ENCODE measurements around the gene LRP1B.

The LRP1B gene

DNA sequence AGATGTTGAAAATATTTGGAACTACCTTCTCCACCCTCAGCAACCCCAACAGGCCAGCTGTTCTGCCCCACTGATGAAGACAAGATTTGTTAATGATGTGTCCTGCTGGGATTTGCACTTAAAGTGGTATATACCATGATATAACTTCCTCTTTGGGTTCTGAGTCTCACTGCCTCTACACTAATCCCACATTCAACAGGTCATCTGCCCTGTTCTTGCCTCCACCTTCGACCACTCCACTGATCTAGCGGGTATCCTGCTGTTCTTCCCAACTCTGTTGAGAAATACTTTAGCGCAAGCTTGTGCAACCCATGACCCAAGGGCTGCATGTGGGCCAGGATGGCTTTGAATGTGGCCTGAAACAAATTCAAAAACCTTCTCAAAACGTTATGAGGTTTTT lies 72.7 kb downstream of the LRP1B start:
- no peaks in the 10 kb centered on the region for H4K20me1 ChIP-seq (ENCODE audit: insufficient read depth, low read length, poor library complexity, severe bottlenecking)
- H3K9me3 ChIP-seq (ENCODE audit: insufficient read depth, low read depth, low read length) = no peaks in the 10 kb centered on the region
- no peaks in the 10 kb centered on the region for H3K36me3 ChIP-seq (ENCODE audit: insufficient read depth, low read length)
- TF ChIP-seq, protein P1, sequence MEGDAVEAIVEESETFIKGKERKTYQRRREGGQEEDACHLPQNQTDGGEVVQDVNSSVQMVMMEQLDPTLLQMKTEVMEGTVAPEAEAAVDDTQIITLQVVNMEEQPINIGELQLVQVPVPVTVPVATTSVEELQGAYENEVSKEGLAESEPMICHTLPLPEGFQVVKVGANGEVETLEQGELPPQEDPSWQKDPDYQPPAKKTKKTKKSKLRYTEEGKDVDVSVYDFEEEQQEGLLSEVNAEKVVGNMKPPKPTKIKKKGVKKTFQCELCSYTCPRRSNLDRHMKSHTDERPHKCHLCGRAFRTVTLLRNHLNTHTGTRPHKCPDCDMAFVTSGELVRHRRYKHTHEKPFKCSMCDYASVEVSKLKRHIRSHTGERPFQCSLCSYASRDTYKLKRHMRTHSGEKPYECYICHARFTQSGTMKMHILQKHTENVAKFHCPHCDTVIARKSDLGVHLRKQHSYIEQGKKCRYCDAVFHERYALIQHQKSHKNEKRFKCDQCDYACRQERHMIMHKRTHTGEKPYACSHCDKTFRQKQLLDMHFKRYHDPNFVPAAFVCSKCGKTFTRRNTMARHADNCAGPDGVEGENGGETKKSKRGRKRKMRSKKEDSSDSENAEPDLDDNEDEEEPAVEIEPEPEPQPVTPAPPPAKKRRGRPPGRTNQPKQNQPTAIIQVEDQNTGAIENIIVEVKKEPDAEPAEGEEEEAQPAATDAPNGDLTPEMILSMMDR (conservative IDR thresholded peaks at IDR 0.05; ENCODE audit: low read length) = no peak
- no peak for TF ChIP-seq EZH2phosphoT487 (IDR thresholded peaks at IDR 0.05; ENCODE audit: borderline replicate concordance)
- no peaks in the 10 kb centered on the region for H3K9me2 ChIP-seq (replicated peaks; ENCODE audit: low read depth, low read length)
- H3F3A ChIP-seq (ENCODE audit: low read depth) = no peaks in the 10 kb centered on the region
- no peak overlapping the region for H2AFZ ChIP-seq (ENCODE audit: low read length)
- no peaks in the 10 kb centered on the region for H3K27me3 ChIP-seq (ENCODE audit: insufficient read depth, low read length, poor library complexity, severe bottlenecking)
- H3K4me2 ChIP-seq (ENCODE audit: low read depth, low read length, poor library complexity, severe bottlenecking) = no peak overlapping the region
- H3K9ac ChIP-seq (ENCODE audit: low read depth, low read length, poor library complexity, severe bottlenecking) = no peak overlapping the region
- no peaks in the 10 kb centered on the region for H3K4me1 ChIP-seq (ENCODE audit: insufficient read depth, low read length, poor library complexity, severe bottlenecking)
- no peak overlapping the region for H3K4me3 ChIP-seq (ENCODE audit: low read length, poor library complexity, severe bottlenecking)
- H3K79me2 ChIP-seq (ENCODE audit: insufficient read depth, low read length) = no peaks in the 10 kb centered on the region

DNA sequence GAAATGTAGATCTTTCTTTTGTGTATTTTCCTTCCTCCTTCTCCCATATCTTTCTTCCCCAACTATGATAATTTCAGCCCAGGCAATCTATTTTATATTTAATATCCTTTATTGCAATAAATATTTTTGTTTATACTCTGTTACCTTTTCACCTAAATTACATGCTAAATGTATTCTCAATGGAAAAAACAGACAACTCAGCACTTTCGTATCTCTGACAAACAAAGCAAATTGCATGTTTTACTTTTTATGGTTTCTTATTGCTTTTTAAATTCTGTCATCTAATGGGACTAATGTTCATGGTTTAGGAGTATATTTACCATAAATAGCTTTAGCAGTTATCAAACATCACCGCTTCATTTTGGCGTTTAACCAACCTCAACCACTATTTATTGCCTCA lies 74.0 kb downstream of the LRP1B start:
- Histone ChIP-seq H3K79me2 (ENCODE audit: insufficient read depth, low read length) (no peaks in the 10 kb centered on the region), H4K20me1 (ENCODE audit: insufficient read depth, low read length, poor library complexity, severe bottlenecking) (no peaks in the 10 kb centered on the region), H3K27me3 (ENCODE audit: insufficient read depth, low read length, poor library complexity, severe bottlenecking) (no peaks in the 10 kb centered on the region), H3K4me2 (ENCODE audit: low read depth, low read length, poor library complexity, severe bottlenecking) (no peak overlapping the region), H3K9me2 (replicated peaks; ENCODE audit: low read depth, low read length) (no peaks in the 10 kb centered on the region), H3K9me3 (ENCODE audit: insufficient read depth, low read depth, low read length) (no peaks in the 10 kb centered on the region), H2AFZ (ENCODE audit: low read length) (no peak overlapping the region), H3K9ac (ENCODE audit: low read depth, low read length, poor library complexity, severe bottlenecking) (no peak overlapping the region), H3K4me3 (ENCODE audit: low read length, poor library complexity, severe bottlenecking) (no peak overlapping the region), H3F3A (ENCODE audit: low read depth) (no peaks in the 10 kb centered on the region), H3K4me1 (ENCODE audit: insufficient read depth, low read length, poor library complexity, severe bottlenecking) (no peaks in the 10 kb centered on the region), H3K36me3 (ENCODE audit: insufficient read depth, low read length) (no peaks in the 10 kb centered on the region)
- TF ChIP-seq, protein P1 (conservative IDR thresholded peaks at IDR 0.05; ENCODE audit: low read length) = no peak
- TF ChIP-seq EZH2phosphoT487 (IDR thresholded peaks at IDR 0.05; ENCODE audit: borderline replicate concordance) = no peak

DNA sequence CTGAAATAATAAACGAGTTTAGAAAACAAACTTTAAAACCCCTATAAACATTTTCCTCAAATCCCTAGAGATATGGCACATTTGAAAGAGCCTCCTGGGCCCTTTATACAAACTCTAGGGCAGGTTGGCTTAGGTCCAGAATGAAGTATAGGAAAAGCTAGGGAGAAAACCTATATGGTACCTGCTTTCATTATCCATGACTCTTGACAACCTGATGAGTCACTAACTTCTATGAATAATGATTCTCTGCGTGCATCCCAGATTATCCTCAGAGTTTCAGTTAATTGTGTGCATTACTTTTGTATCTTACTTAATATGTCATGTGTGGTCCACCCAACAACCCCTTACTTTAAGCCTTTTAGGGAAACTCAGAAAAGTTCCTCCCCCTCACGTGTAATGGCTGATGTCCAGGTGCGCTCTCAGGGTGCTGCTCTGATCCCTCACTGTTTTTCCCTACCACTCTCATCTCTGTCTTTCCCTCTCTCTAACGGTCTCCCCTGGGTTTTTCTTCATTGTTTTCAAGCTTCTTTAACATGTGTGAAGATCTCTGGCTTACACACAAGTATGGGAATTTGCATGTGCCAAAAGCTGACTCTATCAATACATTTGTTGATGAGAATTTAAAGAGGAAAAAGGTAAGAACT lies 78.5 kb downstream of the LRP1B start:
- H4K20me1 ChIP-seq (ENCODE audit: insufficient read depth, low read length, poor library complexity, severe bottlenecking) = no peaks in the 10 kb centered on the region
- H3F3A ChIP-seq (ENCODE audit: low read depth) = no peaks in the 10 kb centered on the region
- no peak overlapping the region for H3K4me3 ChIP-seq (ENCODE audit: low read length, poor library complexity, severe bottlenecking)
- H3K4me2 ChIP-seq (ENCODE audit: low read depth, low read length, poor library complexity, severe bottlenecking) = no peak overlapping the region
- no peak overlapping the region for H2AFZ ChIP-seq (ENCODE audit: low read length)
- H3K9me3 ChIP-seq (ENCODE audit: insufficient read depth, low read depth, low read length) = no peaks in the 10 kb centered on the region
- no peaks in the 10 kb centered on the region for H3K27me3 ChIP-seq (ENCODE audit: insufficient read depth, low read length, poor library complexity, severe bottlenecking)
- H3K79me2 ChIP-seq (ENCODE audit: insufficient read depth, low read length) = no peaks in the 10 kb centered on the region
- H3K4me1 ChIP-seq (ENCODE audit: insufficient read depth, low read length, poor library complexity, severe bottlenecking) = no peaks in the 10 kb centered on the region
- H3K9me2 ChIP-seq (replicated peaks; ENCODE audit: low read depth, low read length) = no peaks in the 10 kb centered on the region
- H3K9ac ChIP-seq (ENCODE audit: low read depth, low read length, poor library complexity, severe bottlenecking) = no peak overlapping the region
- no peaks in the 10 kb centered on the region for H3K36me3 ChIP-seq (ENCODE audit: insufficient read depth, low read length)
- TF ChIP-seq, protein P1 (conservative IDR thresholded peaks at IDR 0.05; ENCODE audit: low read length) = no peak
- no peak for TF ChIP-seq EZH2phosphoT487 (IDR thresholded peaks at IDR 0.05; ENCODE audit: borderline replicate concordance)
